ENCODE data around the gene KIF15.

The KIF15 gene

GRCh38 chr3:44870375-44871061, 108.9 kb downstream of the KIF15 start:
- TF ChIP-seq CTCF (IDR thresholded peaks at IDR 0.05; ENCODE audit: low read depth, low read length, poor library complexity, severe bottlenecking) (no peak), EZH2phosphoT487 (IDR thresholded peaks at IDR 0.05; ENCODE audit: borderline replicate concordance, low read length) (no peak)
- H3K27ac ChIP-seq (ENCODE audit: low read depth, low read length) = no peak overlapping the region
- H4K20me1 ChIP-seq (ENCODE audit: control insufficient read depth, insufficient read depth, low read depth, low read length) = no peaks in the 10 kb centered on the region; the same call in 1 of the 2 replicates
- H3K79me2 ChIP-seq (ENCODE audit: control insufficient read depth, low read length) = no peaks in the 10 kb centered on the region
- no peaks in the 10 kb centered on the region for H3K4me1 ChIP-seq (ENCODE audit: control insufficient read depth, low read length)
- no peaks in the 10 kb centered on the region for H3K9me3 ChIP-seq (ENCODE audit: control insufficient read depth, insufficient read depth, low read length)
- H3K27me3 ChIP-seq (ENCODE audit: control insufficient read depth, low read length) = no peaks in the 10 kb centered on the region
- H3F3A ChIP-seq (ENCODE audit: control insufficient read depth, insufficient read depth) = no peaks in the 10 kb centered on the region
- no peak overlapping the region for H3K4me2 ChIP-seq (ENCODE audit: low read length)
- H3K9me2 ChIP-seq (replicated peaks; ENCODE audit: control insufficient read depth, low read length) = no peaks in the 10 kb centered on the region
- peaks cover 6% of the 10 kb centered on the region; the same call in 1 of the 2 replicates for H3K36me3 ChIP-seq (ENCODE audit: control insufficient read depth, low read length)
- no peak overlapping the region for H3K4me3 ChIP-seq (ENCODE audit: low read length)

GRCh38 chr3:44874308-44874707, 112.7 kb downstream of the KIF15 start, which contains the start of gene TGM4:
TGM4 (plus strand) TSS chr3:44874608; CDS start chr3:44874679, 71 bp downstream.
- no peak for TF ChIP-seq EZH2phosphoT487 (IDR thresholded peaks at IDR 0.05; ENCODE audit: borderline replicate concordance, low read length)
- TF ChIP-seq CTCF (IDR thresholded peaks at IDR 0.05; ENCODE audit: low read depth, low read length, poor library complexity, severe bottlenecking) = no peak
- no peaks in the 10 kb centered on the region for H3K9me2 ChIP-seq (replicated peaks; ENCODE audit: control insufficient read depth, low read length)
- H3K27ac ChIP-seq (ENCODE audit: low read depth, low read length) = no peak within 1 kb of the TSS
- H3F3A ChIP-seq (ENCODE audit: control insufficient read depth, insufficient read depth) = no peaks in the 10 kb centered on the region
- H3K4me1 ChIP-seq (ENCODE audit: control insufficient read depth, low read length) = no peaks in the 10 kb centered on the region
- H3K79me2 ChIP-seq (ENCODE audit: control insufficient read depth, low read length) = no peaks in the 10 kb centered on the region
- no peak within 1 kb of the TSS for H3K4me3 ChIP-seq (ENCODE audit: low read length)
- no peaks in the 10 kb centered on the region for H3K36me3 ChIP-seq (ENCODE audit: control insufficient read depth, low read length)
- H3K9me3 ChIP-seq (ENCODE audit: control insufficient read depth, insufficient read depth, low read length) = no peaks in the 10 kb centered on the region
- no peaks in the 10 kb centered on the region for H3K27me3 ChIP-seq (ENCODE audit: control insufficient read depth, low read length)
- H3K4me2 ChIP-seq (ENCODE audit: low read length) = no peak within 1 kb of the TSS
- no peaks in the 10 kb centered on the region for H4K20me1 ChIP-seq (ENCODE audit: control insufficient read depth, insufficient read depth, low read depth, low read length)

GRCh38 chr3:44875596-44875995, 114.0 kb downstream of the KIF15 start:
- Histone ChIP-seq H3K79me2 (ENCODE audit: control insufficient read depth, low read length) (no peaks in the 10 kb centered on the region), H3K4me2 (ENCODE audit: low read length) (no peak overlapping the region), H3F3A (ENCODE audit: control insufficient read depth, insufficient read depth) (no peaks in the 10 kb centered on the region), H3K27ac (ENCODE audit: low read depth, low read length) (no peak overlapping the region), H3K27me3 (ENCODE audit: control insufficient read depth, low read length) (peaks cover 5% of the 10 kb centered on the region; the same call in 1 of the 2 replicates), H4K20me1 (ENCODE audit: control insufficient read depth, insufficient read depth, low read depth, low read length) (no peaks in the 10 kb centered on the region), H3K4me1 (ENCODE audit: control insufficient read depth, low read length) (no peaks in the 10 kb centered on the region), H3K9me3 (ENCODE audit: control insufficient read depth, insufficient read depth, low read length) (no peaks in the 10 kb centered on the region), H3K4me3 (ENCODE audit: low read length) (no peak overlapping the region), H3K9me2 (replicated peaks; ENCODE audit: control insufficient read depth, low read length) (no peaks in the 10 kb centered on the region), H3K36me3 (ENCODE audit: control insufficient read depth, low read length) (no peaks in the 10 kb centered on the region)
- TF ChIP-seq EZH2phosphoT487 (IDR thresholded peaks at IDR 0.05; ENCODE audit: borderline replicate concordance, low read length) (no peak), CTCF (IDR thresholded peaks at IDR 0.05; ENCODE audit: low read depth, low read length, poor library complexity, severe bottlenecking) (no peak)
